ENCODE measurements around the gene ZNF467.

Gene ZNF467

GRCh38 chr7:149809215-149809614 is 35.8 kb upstream of the ZNF467 start:
- no peak overlapping the region for H3K4me3 ChIP-seq (ENCODE audit: low read length)
- TF ChIP-seq CTCF (conservative IDR thresholded peaks at IDR 0.05; ENCODE audit: low read length): no peak
- no peak for DNase-seq (ENCODE audit: low read depth)

GRCh38 chr7:149808311-149808710 is 34.9 kb upstream of the ZNF467 start:
- no peak overlapping the region for H3K4me3 ChIP-seq (ENCODE audit: low read length)
- no peak for DNase-seq (ENCODE audit: low read depth)
- no peak for TF ChIP-seq CTCF (conservative IDR thresholded peaks at IDR 0.05; ENCODE audit: low read length)

GRCh38 chr7:149806726-149807125 is 33.3 kb upstream of the ZNF467 start:
- no peak for DNase-seq (ENCODE audit: low read depth)
- TF ChIP-seq CTCF (conservative IDR thresholded peaks at IDR 0.05; ENCODE audit: low read length): no peak
- H3K4me3 ChIP-seq (ENCODE audit: low read length): no peak overlapping the region

- H3K4me3 ChIP-seq (ENCODE audit: low read length): no peak overlapping the region
- TF ChIP-seq CTCF (conservative IDR thresholded peaks at IDR 0.05; ENCODE audit: low read length): no peak
- no peak for DNase-seq (ENCODE audit: low read depth)
These were observed 30.7 kb upstream of the ZNF467 start for GRCh38 chr7:149804106-149804505.

- no peak for DNase-seq (ENCODE audit: low read depth)
These were observed 30.2 kb upstream of the ZNF467 start for GRCh38 chr7:149803551-149804074.

GRCh38 chr7:149802966-149803365 is 29.6 kb upstream of the ZNF467 start:
- TF ChIP-seq CTCF (conservative IDR thresholded peaks at IDR 0.05; ENCODE audit: low read length): no peak
- DNase-seq (ENCODE audit: low read depth): no peak
- H3K4me3 ChIP-seq (ENCODE audit: low read length): no peak overlapping the region

More at GRCh38 chr7:149803551-149804074, 30.2 kb upstream of the ZNF467 start:
- TF ChIP-seq CTCF (conservative IDR thresholded peaks at IDR 0.05; ENCODE audit: low read length): no peak
- no peak overlapping the region for H3K4me3 ChIP-seq (ENCODE audit: low read length)

- no peak for TF ChIP-seq CTCF (conservative IDR thresholded peaks at IDR 0.05; ENCODE audit: low read length)
- H3K4me3 ChIP-seq (ENCODE audit: low read length): no peak overlapping the region
These were observed 28.4 kb upstream of the ZNF467 start for GRCh38 chr7:149801816-149802215.

More at GRCh38 chr7:149801816-149802215, 28.4 kb upstream of the ZNF467 start:
- DNase-seq (ENCODE audit: low read depth): no peak

Measured in AG10803 (cell line).